ENCODE data around the gene DIAPH3. TPM values are rescaled to one million over a fixed set of nuclear protein-coding genes. Genes with fewer than 3 reads are reported as not detected.

DIAPH3 gene
- total and polyA plus RNA-seq, 2 of the 8 experiments (the other 6 are each of a cell fraction or from before 2014, with no cell fraction given) = 8.0 to 30.8 TPM

DNA sequence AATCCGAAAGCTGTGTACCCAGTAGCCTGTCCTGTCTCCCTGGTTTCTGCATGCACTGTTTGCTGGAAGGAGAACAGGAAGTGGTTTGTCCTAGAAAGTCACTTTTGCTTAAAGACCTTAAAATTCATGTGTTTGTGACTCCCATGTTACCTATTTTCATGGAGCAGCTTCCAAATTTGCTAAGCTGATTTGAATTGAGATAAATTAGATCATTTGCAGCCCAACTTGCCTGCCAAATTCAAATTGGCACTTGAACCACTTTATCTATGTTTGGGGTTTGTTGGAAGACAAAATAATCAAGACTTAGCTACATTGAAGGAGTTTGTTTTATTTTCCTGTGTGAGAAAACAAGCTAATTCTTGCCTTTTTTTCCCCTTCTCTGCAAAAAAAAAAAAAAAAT lies 532.5 kb downstream of the DIAPH3 start (continued):
- TF ChIP-seq PHF8 (conservative IDR thresholded peaks at IDR 0.05; ENCODE audit: low read depth, low read length) (no peak), MAFK (IDR thresholded peaks at IDR 0.05; ENCODE audit: low read depth, low read length) (no peak), TAF7 (optimal IDR thresholded peaks at IDR 0.05; ENCODE audit: borderline replicate concordance, low read depth, low read length) (no peak), GTF2F1 (IDR thresholded peaks at IDR 0.05; ENCODE audit: borderline replicate concordance, low read depth, low read length) (no peak)

Measured in H1 (cell line).